HG03457 (cell line): ENCODE results near the gene TAPT1.

Source experiments
- ATAC-seq: cut with Tn5 transposase; IDR thresholded peaks from one replicate; pipeline ENCODE4 v1.9.1; 2021; ENCODE audit warnings: moderate number of reproducible peaks; ENCODE audit not compliant: unreplicated experiment

TAPT1 gene

GRCh38 chr4:16110661-16111290, 115.5 kb downstream of the TAPT1 start:
- ATAC-seq: no peak
